WTC11 (cell line): ENCODE results near the gene AKR1A1. TPM values are rescaled to one million over a fixed set of nuclear protein-coding genes. Genes with fewer than 3 reads are reported as not detected.
"Not testable (repeated sequence)": the region's sequence is repeated elsewhere in the genome, so short reads cannot be mapped to it uniquely, and the experiment has no call there.

Experiments
- ATAC-seq: fragments of 200-7000 bp; cut with Tn5 transposase; 2 replicates; pipeline ENCODE4 v1.10.0; 2021; ENCODE audit warnings: mild to moderate bottlenecking, moderate library complexity
- CTCF ChIA-PET: fragments of 300-600 bp; sonication (Branson Sonifier 250); formaldehyde crosslinking; loops from one replicate; lab custom pipeline; 2021; ENCODE audit warnings: antibody characterized with exemption; lab: Charles Lee
- POLR2A ChIA-PET: fragments of 350-600 bp; sonication (Branson Sonifier 250); formaldehyde crosslinking; loops from one replicate; lab custom pipeline; 2021; ENCODE audit warnings: antibody characterized with exemption; lab: Charles Lee
- DNase-seq: peaks from one replicate; pipeline ENCODE4 v3.0.0; 2021; ENCODE audit warnings: low spot score
- H3K27ac Mint-ChIP-seq: 2 replicates; pipeline ENCODE4 v1.8.0; 2021; ENCODE audit warnings: mixed read lengths
- H3K27me3 Mint-ChIP-seq: 2 replicates; pipeline ENCODE4 v1.8.0; 2021; ENCODE audit warnings: low read depth, mild to moderate bottlenecking, moderate library complexity, mixed read lengths
- H3K36me3 Mint-ChIP-seq: 2 replicates; pipeline ENCODE4 v1.8.0; 2021; ENCODE audit warnings: mixed read lengths
- H3K4me1 Mint-ChIP-seq: 2 replicates; pipeline ENCODE4 v1.8.0; 2022; ENCODE audit warnings: mixed read lengths
- H3K4me3 Mint-ChIP-seq: 2 replicates; pipeline ENCODE4 v1.8.0; 2021; ENCODE audit warnings: mild to moderate bottlenecking, moderate library complexity, mixed read lengths
- H3K9me3 Mint-ChIP-seq: 2 replicates; pipeline ENCODE4 v1.8.0; 2021; ENCODE audit warnings: mixed read lengths
- ATF6 ChIP-seq: sonication (generic); formaldehyde crosslinking; IDR thresholded peaks from 2 replicates; pipeline ENCODE4 v1.8.1; 2023; ENCODE audit warnings: mild to moderate bottlenecking, missing genetic modification reagents
- CREB1 ChIP-seq: sonication (generic); formaldehyde crosslinking; IDR thresholded peaks from 2 replicates; pipeline ENCODE4 v1.8.0; 2023; ENCODE audit warnings: mild to moderate bottlenecking, missing genetic modification reagents
- CTCF ChIP-seq: fragments of 200-600 bp; IDR thresholded peaks from 2 replicates; pipeline ENCODE4 v1.8.0; 2022; ENCODE audit warnings: antibody characterized with exemption
- JUN ChIP-seq: sonication (generic); formaldehyde crosslinking; IDR thresholded peaks from 2 replicates; pipeline ENCODE4 v1.8.0; 2023; ENCODE audit warnings: mild to moderate bottlenecking, missing genetic modification reagents
- NFATC4 ChIP-seq: fragments of 250-450 bp; sonication (Bioruptor Pico); IDR thresholded peaks from 2 replicates; pipeline ENCODE4 v1.9.0; 2021; ENCODE audit warnings: mild to moderate bottlenecking
- PRDM15 ChIP-seq: sonication (generic); formaldehyde crosslinking; IDR thresholded peaks from 2 replicates; pipeline ENCODE4 v1.8.0; 2022; ENCODE audit warnings: missing genetic modification reagents
- RORB ChIP-seq: fragments of 250-450 bp; sonication (Bioruptor Pico); IDR thresholded peaks from 2 replicates; pipeline ENCODE4 v1.9.0; 2021; ENCODE audit warnings: mild to moderate bottlenecking
- SMAD3 ChIP-seq: sonication (generic); formaldehyde crosslinking; IDR thresholded peaks from 2 replicates; pipeline ENCODE4 v1.8.0; 2022; ENCODE audit warnings: missing genetic modification reagents, mild to moderate bottlenecking, borderline replicate concordance
- TEAD1 ChIP-seq: sonication (generic); formaldehyde crosslinking; IDR thresholded peaks from 2 replicates; pipeline ENCODE4 v1.8.0; 2022; ENCODE audit warnings: mild to moderate bottlenecking, missing genetic modification reagents
- TEAD4 ChIP-seq: sonication (generic); formaldehyde crosslinking; IDR thresholded peaks from 2 replicates; pipeline ENCODE4 v1.8.0; 2022; ENCODE audit warnings: mild to moderate bottlenecking, missing genetic modification reagents
- TP53 ChIP-seq: sonication (generic); formaldehyde crosslinking; IDR thresholded peaks from 2 replicates; pipeline ENCODE4 v1.8.1; 2023; ENCODE audit warnings: mild to moderate bottlenecking, missing genetic modification reagents
- ZNF219 ChIP-seq: sonication (generic); formaldehyde crosslinking; IDR thresholded peaks from 2 replicates; pipeline ENCODE4 v1.8.0; 2023; ENCODE audit warnings: missing genetic modification reagents, mild to moderate bottlenecking, borderline replicate concordance
- ZNF416 ChIP-seq: fragments of 250-450 bp; sonication (Bioruptor Pico); IDR thresholded peaks from 2 replicates; pipeline ENCODE4 v1.9.0; 2021; ENCODE audit warnings: mild to moderate bottlenecking, inconsistent platforms
- total RNA-seq: library from RNA; stranded (reverse); gene quantifications from 3 replicates; pipeline ENCODE4 v1.2.3, GENCODE V29; 2021
- TF ChIP-seq, protein P1 (sequence below): sonication (generic); formaldehyde crosslinking; IDR thresholded peaks from 2 replicates; pipeline ENCODE4 v1.8.0; 2022; ENCODE audit warnings: mild to moderate bottlenecking, missing genetic modification reagents
- TF ChIP-seq, protein P2 (sequence below): fragments of 250-450 bp; sonication (Bioruptor Pico); IDR thresholded peaks from 2 replicates; pipeline ENCODE4 v1.9.0; 2021; ENCODE audit warnings: mild to moderate bottlenecking

Gene AKR1A1
- total RNA-seq, 1 experiment from 2014 or later: 338 TPM

GRCh38 chr1:45510972-45511527 is 39.6 kb upstream of the AKR1A1 start (continued):
- TF ChIP-seq, protein P1, sequence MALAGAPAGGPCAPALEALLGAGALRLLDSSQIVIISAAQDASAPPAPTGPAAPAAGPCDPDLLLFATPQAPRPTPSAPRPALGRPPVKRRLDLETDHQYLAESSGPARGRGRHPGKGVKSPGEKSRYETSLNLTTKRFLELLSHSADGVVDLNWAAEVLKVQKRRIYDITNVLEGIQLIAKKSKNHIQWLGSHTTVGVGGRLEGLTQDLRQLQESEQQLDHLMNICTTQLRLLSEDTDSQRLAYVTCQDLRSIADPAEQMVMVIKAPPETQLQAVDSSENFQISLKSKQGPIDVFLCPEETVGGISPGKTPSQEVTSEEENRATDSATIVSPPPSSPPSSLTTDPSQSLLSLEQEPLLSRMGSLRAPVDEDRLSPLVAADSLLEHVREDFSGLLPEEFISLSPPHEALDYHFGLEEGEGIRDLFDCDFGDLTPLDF (CRISPR knock-in tag): no peak
- TF ChIP-seq CREB1 (CRISPR knock-in tag): no peak
- no peak for TF ChIP-seq ZNF416 (CRISPR knock-in tag)
- TF ChIP-seq PRDM15: no peak
- TF ChIP-seq RORB (CRISPR knock-in tag): no peak
- TF ChIP-seq, protein P2, sequence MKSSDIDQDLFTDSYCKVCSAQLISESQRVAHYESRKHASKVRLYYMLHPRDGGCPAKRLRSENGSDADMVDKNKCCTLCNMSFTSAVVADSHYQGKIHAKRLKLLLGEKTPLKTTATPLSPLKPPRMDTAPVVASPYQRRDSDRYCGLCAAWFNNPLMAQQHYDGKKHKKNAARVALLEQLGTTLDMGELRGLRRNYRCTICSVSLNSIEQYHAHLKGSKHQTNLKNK: no peak
- no peak for TF ChIP-seq ZNF219 (CRISPR knock-in tag)
- TF ChIP-seq TEAD1 (CRISPR knock-in tag): no peak

DNA sequence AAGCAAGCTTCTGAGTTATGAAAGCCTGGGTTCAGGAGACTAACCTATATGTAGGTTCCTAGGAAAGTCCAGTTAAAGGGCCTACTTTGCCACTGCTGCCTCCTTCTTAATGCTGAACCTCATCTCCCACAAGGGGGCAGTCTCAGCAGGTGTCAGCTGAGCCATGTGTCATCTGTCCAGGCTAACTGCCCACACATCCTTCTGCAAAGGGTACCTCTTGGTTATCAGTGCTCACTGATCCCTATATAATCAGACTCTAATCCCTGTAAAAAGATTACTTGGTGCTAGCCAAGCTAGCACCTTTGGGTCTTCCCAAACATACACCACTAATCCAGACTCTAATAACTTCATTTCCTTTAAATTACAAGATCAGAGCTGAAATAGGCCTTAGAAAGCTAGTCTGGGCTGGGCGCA is 38.0 kb upstream of the AKR1A1 start:
- ATAC-seq (peak; percentile 55), DNase-seq (peak; percentile 67)
- TF ChIP-seq SMAD3 (CRISPR knock-in tag) (no peak), JUN (CRISPR knock-in tag) (no peak), TEAD4 (CRISPR knock-in tag) (no peak), ATF6 (no peak), TP53 (no peak), NFATC4 (CRISPR knock-in tag) (peak; percentile 50; the same call in 1 of the 2 replicates), CTCF (peak; percentile 53)
- no peaks in the 10 kb centered on the region for H3K27me3 Mint-ChIP-seq
- CTCF ChIA-PET: interaction anchor here (0.6 to 2.7 kb wide), 8 partner anchors 8 to 498 kb away, joined by 3 to 14 read pairs (median 4); partner anchors contain the start of genes AKR1A1, CCDC163 and MMACHC
- POLR2A ChIA-PET: interaction anchor here (1.1 to 1.7 kb wide), 3 partner anchors 9 to 72 kb away, joined by 3 to 6 read pairs (median 5); partner anchors contain the start of gene PRDX1
- H3K36me3 Mint-ChIP-seq: peaks cover 74% of the 10 kb centered on the region
- no peak overlapping the region for H3K4me3 Mint-ChIP-seq
- no peaks in the 10 kb centered on the region for H3K9me3 Mint-ChIP-seq
- H3K27ac Mint-ChIP-seq: 0 out of 2 replicates have a peak overlapping the region, but pooled peaks have one; percentile 7
- H3K4me1 Mint-ChIP-seq: no peaks in the 10 kb centered on the region

DNA sequence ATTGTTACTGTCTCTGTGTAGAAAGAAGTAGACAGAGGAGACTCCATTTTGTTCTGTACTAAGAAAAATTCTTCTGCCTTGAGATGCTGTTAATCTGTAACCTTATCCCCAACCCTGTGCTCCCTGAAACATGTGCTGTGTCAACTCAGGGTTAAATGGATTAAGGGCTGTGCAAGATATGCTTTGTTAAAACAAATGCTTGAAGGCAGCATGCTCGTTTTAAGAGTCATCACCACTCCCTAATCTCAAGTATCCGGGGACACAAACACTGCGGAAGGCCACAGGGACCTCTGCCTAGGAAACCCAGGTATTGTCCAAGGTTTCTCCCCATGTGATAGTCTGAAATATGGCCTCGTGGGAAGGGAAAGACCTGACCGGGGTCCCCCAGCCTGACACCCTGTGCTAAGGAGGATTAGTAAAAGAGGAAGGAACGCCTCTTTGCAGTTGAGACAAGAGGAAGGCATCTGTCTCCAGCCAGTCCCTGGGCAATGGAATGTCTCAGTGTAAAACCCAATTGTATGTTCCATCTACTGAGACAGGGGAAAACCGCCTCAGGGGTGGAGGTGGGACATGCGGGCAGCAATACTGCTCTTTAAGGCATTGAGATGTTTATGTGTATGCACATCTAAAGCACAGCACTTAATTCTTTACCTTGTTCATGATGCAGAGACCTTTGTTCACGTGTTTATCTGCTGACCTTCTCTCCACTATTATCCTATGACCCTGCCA is 36.9 kb upstream of the AKR1A1 start:
- not testable (repeated sequence) for H3K27ac Mint-ChIP-seq, DNase-seq, ATAC-seq, H3K4me1 Mint-ChIP-seq, H3K9me3 Mint-ChIP-seq, H3K4me3 Mint-ChIP-seq, H3K27me3 Mint-ChIP-seq
- ChIA-PET CTCF (interaction anchor here (1.0 to 2.7 kb wide), 3 partner anchors 12 to 59 kb away, joined by 3 to 14 read pairs (median 5); no protein-coding TSS in a partner anchor), POLR2A (interaction anchor here (1.1 to 1.7 kb wide), 2 partner anchors 8 to 71 kb away, joined by 3 to 5 read pairs; partner anchors contain the start of gene PRDX1)
- H3K36me3 Mint-ChIP-seq: peaks cover 81% of the 10 kb centered on the region
